ENCODE measurements around the gene ACTR5. TPM values are rescaled to one million over a fixed set of nuclear protein-coding genes. Genes with fewer than 3 reads are reported as not detected.

ACTR5 gene
- total and polyA plus RNA-seq, 8 donors, result 6.2 to 13.6 (median 11.7) TPM

GRCh38 chr20:38728191-38728781 is 20.0 kb upstream of the ACTR5 start:
- Histone ChIP-seq H3K27ac (no peak overlapping the region), H3K27me3 (peaks cover 98 to 100% of the 10 kb centered on the region in 2 donors), H3K36me3 (no peaks in the 10 kb centered on the region), H3K4me1 (peaks cover 0 to 33% of the 10 kb centered on the region in 2 donors), H3K9me3 (no peaks in the 10 kb centered on the region), H3K4me3 (no peak overlapping the region)
- intact Hi-C loops (cut with DNase I), result no loop called here
- ATAC-seq (no peak), DNase-seq (no peak)
- no peak for TF ChIP-seq CTCF (IDR thresholded peaks at IDR 0.05)

GRCh38 chr20:38728911-38729642 is 19.2 kb upstream of the ACTR5 start:
- Histone ChIP-seq H3K4me3 (no peak overlapping the region), H3K9me3 (no peaks in the 10 kb centered on the region), H3K4me1 (peaks cover 0 to 25% of the 10 kb centered on the region in 2 donors), H3K27me3 (peaks cover 97 to 100% of the 10 kb centered on the region in 2 donors), H3K27ac (no peak overlapping the region), H3K36me3 (no peaks in the 10 kb centered on the region)
- intact Hi-C loops (cut with DNase I), result no loop called here
- ATAC-seq (no peak), DNase-seq (no peak)
- no peak for TF ChIP-seq CTCF (IDR thresholded peaks at IDR 0.05)

- H3K27me3 ChIP-seq, result peaks cover 93 to 100% of the 10 kb centered on the region in 2 donors
- H3K36me3 ChIP-seq, result no peaks in the 10 kb centered on the region
- no peak overlapping the region for H3K4me3 ChIP-seq
- no peak for TF ChIP-seq CTCF (IDR thresholded peaks at IDR 0.05)
- ATAC-seq (no peak), DNase-seq (no peak)
- intact Hi-C loops (cut with DNase I), result loop anchor here in 1 of 2 donors (5.0 kb wide), 1 partner anchor 82 kb away; no protein-coding TSS in a partner anchor
- H3K4me1 ChIP-seq, result peaks cover 0 to 20% of the 10 kb centered on the region in 2 donors
- H3K9me3 ChIP-seq, result no peaks in the 10 kb centered on the region
- H3K27ac ChIP-seq, result no peak overlapping the region
Observed at GRCh38 chr20:38729767-38730166, 18.5 kb upstream of the ACTR5 start.

GRCh38 chr20:38730167-38730988 is 17.9 kb upstream of the ACTR5 start:
- intact Hi-C loops (cut with DNase I), result loop anchor here in 1 of 2 donors (5.0 kb wide), 1 partner anchor 83 kb away; no protein-coding TSS in a partner anchor
- Histone ChIP-seq H3K4me1 (peaks cover 0 to 14% of the 10 kb centered on the region in 2 donors), H3K27ac (no peak overlapping the region), H3K27me3 (peaks cover 91 to 100% of the 10 kb centered on the region in 2 donors), H3K9me3 (no peaks in the 10 kb centered on the region), H3K4me3 (no peak overlapping the region), H3K36me3 (no peaks in the 10 kb centered on the region)
- TF ChIP-seq CTCF (IDR thresholded peaks at IDR 0.05), result no peak
- DNase-seq (no peak), ATAC-seq (peak; percentile 39)
